Measurements from ENCODE around the gene HSH2D.
"Not testable (repeated sequence)": the region's sequence is repeated elsewhere in the genome, so short reads cannot be mapped to it uniquely, and the experiment has no call there.

HSH2D gene

GRCh38 chr19:16119075-16119857 lies 24.2 kb upstream of the HSH2D start:
- not testable (repeated sequence) for DNase-seq

DNA sequence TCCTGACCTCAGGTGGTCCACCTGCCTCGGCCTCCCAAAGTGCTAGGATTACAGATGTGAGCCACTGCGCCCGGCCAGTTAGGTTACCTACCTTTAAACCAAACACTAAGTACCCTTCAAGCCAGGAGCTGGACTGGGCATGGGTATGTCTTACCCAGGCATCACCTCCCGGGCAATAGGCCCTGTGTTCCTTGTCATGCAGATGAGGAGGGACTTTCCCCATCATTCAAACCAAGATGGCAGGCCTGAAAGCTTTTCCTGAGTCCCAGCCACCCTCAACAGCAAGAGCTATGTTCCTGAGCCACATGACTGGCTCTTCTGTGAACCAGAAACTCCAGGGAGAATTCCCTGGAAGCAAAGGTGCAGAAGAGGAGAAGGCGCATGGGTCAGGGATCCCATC lies 22.3 kb upstream of the HSH2D start:
- no peak for DNase-seq

DNA sequence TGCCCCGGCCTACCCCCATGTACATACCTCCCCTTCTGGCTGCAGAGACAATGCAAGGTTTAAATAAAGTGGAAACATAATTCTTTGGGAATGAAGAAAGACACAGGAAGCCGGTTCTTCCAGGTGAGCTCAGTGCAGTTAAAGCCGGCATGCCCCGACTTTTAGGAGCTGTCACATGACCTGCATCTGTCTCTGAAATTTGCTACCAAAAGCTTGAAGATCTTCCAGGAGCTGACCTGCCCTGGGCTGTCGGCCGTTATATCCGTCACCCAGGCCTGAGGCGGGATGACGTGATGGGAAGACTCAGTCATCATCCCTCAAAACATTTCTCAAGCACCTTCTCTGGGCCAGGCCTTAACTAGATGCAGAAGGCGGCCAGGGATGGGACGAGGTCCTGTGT lies 21.5 kb upstream of the HSH2D start:
- DNase-seq = no peak

DNA sequence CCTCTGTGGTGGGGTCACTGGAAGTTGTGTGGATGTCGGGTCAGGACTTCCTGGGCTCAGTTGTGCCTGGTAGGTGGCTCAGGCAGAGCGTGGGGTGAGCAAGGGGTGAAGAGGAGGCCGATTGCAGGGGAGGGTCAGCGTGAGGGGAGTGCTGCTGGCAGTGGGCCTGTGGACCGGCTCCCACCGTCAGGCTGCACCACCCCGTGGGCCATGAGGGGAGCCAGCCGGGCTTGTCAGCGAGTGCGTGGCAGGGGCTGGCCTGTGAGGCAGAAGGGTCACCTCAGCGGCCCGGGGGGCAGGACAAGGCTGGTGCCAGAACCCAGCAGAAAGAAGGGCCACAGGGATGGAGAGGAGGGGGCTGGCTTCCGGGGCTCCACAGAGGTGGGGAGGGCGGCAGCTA lies 18.5 kb upstream of the HSH2D start:
- DNase-seq = no peak

DNA sequence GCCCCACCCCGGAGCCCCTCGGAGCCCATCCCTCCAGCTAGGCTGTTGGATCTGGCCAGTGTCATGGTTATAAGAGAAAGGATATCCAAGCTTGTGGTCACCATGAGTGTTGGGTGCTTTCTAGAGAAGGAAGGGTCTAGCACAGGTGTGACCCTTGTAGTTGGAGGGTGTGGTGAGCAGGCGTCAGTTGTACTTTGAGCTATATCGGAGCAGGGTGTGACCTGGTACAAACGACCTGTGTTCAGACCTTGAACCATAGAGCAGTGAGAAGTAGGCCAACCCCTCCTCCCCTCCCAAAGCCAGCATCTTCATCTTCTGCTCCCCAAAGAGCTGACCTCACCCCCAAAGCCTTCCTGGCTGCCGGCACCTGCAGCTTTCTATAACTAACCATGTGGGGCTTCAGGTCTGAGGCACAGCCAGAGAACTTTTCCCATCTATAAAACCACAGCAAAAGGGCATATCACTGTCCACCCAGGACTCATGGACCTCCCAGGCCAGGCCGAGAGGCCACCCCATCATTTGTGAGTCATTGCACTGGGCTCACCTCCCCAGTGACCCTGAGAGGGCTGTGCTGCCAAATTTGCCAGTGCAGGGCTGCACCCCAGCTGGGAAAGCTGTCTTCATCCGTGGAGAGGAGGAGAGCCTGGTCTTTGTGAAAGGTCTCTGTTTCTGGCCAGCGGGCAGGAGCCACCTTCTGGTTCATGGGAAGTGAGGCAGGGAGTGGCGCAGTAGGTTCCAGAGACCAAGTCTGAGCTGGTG lies 17.6 kb upstream of the HSH2D start:
- DNase-seq = no peak

GRCh38 chr19:16127080-16127479 lies 16.4 kb upstream of the HSH2D start:
- DNase-seq = no peak

GRCh38 chr19:16127776-16128371 lies 15.6 kb upstream of the HSH2D start:
- no peak for DNase-seq

GRCh38 chr19:16131648-16132047 lies 11.8 kb upstream of the HSH2D start:
- DNase-seq = no peak

DNA sequence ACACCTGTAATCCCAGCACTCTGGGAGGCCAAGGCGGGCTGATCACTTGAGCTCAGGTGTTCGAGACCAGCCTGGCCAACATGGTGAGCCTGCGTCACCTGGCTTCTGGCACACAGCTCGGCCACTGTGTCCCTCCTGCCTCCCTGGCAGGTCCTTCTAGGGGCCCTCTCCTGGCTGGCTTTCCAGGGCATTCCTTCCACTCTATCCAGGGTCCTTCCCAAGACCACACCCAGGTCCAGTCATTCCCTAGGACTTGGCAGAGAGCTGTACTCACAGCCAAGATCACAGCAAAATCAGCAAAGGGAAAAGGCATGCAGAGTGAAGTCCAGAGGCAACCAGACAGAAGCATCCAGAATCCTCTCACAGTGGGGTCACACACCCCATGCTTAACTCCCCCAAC lies 9.7 kb upstream of the HSH2D start:
- DNase-seq = no peak

- no peak for DNase-seq
These were observed 9.0 kb upstream of the HSH2D start for GRCh38 chr19:16134510-16134909.

DNA sequence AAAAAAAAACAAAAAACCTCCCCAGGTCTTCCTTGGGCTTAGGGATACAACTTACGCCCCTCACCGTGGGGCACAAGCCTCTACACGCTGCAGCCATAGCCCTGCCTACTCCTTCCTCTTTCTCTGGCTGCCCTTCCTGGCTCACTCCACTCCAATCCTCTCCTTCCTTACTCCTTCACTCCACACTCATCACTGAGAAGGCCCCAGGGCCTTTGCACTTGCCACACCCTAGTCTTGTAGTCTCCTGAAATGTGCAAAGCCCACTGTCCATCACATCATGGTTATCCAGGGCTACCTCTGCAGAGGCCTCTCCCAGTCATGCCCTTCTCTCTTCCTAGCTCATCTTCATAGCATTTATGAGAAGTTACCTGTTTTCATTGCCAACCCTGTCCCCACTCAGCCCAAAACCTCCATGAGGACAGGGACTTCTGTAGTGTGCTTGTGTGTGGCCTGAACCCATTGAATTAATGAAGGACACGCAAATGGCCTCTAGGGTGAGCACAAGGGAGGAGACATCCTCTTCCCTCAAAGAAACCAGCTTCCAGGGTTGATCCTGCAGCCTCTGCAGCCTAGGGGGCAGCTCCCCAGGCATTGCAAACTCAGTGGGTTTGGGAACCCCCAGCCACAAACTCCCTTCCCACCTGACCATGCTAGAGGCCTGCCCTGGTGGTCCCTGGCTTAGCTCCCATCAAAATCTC lies 7.9 kb upstream of the HSH2D start:
- DNase-seq = no peak

DNA sequence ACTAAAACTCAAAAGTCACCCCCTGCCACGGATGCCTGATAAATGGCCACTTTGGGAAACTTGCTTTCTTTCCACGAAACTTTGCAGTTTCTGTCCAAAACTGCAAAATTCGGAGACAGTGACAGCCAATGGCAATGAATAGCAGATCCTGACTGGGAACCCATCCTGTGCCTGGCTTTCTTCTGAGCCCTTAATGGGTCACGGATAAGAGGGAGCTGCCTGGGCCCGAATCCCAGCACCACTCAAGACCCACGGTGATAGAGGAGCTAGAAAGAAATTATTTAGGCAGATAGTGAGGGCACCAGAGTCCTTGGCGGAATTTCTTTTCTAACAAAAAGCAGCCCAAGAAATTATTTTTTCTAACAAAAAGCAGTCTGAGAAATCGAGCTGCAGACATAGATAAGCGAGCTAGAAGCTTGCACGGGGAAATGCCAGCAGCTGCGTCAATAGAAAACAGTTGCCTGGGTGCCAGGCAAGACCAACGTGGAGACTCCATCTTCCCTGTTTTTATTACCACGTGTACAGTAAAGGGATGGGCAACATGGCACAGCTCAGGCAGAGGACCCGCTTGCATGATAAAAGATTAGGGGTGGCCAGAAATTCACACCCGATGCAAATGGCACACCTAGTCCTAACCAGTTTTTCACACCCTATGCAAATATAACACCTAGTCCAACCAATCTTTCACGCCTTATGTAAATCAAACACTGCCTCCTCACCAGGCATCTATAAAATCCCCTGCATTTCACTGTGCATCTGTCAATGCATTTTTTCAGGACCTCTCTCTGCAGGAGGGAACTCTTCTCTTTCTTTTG lies 7.1 kb upstream of the HSH2D start:
- DNase-seq = no peak

GRCh38 chr19:16139752-16140151 lies 3.7 kb upstream of the HSH2D start:
- DNase-seq = no peak

- no peak for DNase-seq
These were observed 2.4 kb upstream of the HSH2D start for GRCh38 chr19:16141043-16141442.

DNA sequence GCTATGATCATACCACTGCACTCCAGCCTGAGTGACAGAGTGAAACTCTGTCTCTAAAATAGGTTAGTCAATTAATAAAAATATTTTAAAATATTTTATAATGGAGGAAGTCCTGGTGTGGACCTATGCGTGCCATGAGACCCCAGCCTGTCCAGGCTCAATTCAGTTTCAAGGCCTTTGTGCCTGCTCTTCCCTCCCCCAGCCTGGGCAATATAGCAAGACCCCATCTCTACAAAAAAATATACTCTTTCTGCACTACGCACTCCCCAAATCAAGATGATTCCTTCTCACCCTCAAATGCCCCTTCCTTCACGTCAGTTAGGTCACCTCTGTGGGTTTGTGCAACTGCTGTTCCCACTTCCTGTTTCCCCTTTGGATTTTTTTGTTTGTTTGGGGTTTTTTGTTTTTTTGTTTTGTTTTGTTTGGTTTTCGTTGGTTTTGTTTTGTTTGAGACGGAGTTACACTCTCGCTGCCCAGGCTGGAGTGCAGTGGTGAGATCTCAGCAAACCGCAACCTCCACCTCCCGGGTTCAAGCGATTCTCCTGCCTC lies 1.4 kb upstream of the HSH2D start:
- no peak for DNase-seq

- no peak for DNase-seq
These were observed 714 bp downstream of the HSH2D start for GRCh38 chr19:16144216-16144581.

DNA sequence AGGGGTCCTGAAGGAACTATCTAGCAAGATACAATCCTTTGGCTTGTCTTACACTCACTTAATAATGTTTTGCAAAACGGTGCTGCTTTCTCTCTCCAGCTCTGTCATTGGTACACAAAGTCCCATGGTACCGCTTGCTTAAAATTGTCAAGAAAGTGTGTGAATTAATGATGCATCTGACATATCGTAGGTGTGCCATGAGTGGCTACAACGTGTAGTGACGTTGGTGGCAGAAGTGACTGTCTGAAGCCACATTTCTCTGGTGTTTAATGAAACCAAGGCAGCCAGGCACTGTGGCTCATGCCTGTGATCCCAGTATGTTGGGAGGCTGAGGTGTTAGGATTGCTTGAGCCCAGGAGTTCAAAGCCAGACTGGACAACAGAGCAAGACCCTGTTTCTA lies 2.6 kb downstream of the HSH2D start:
- no peak for DNase-seq

GRCh38 chr19:16148443-16149229 lies 5.2 kb downstream of the HSH2D start:
- no peak for DNase-seq

DNA sequence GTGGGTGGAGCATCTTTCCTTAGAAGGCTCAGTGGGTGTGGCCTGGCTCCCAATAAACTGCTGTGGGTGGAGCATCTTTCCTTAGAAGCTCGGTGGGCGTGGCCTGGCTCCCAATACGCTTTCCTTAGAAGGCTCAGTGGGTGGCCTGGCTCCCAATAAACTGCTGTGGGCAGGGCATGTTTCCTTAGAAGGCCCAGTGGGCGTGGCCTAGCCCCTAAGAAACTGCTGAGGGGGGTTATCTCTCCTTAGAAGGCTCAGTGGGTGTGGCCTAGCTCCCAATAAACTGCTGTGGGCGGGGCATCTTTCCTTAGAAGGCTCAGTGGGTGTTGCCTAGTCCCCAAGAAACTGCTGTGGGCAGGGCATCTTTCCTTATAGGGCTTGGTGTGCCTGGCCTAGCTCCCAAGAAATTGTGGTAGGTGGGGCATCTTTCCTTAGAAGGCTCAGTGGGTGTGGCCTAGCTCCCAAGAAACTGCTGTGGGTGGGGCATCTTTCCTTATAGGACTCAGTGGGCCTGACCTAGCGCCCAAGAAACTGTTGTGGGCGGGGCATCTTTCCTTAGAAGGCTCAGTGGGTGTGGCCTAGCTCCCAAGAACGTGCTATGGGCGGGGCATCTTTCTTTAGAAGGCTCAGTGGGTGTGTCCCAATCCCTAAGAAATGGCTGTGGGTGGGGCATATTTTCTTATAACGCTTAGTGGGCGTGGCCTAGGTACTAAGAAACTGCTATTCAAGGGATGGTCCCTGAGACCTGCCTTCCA lies 10.3 kb downstream of the HSH2D start:
- DNase-seq = no peak

GRCh38 chr19:16154557-16154956 lies 11.1 kb downstream of the HSH2D start:
- no peak for DNase-seq

GRCh38 chr19:16155128-16155527 lies 11.6 kb downstream of the HSH2D start:
- no peak for DNase-seq
